ENCODE measurements around the gene CCDC38.
"Not testable (repeated sequence)": the region's sequence is repeated elsewhere in the genome, so short reads cannot be mapped to it uniquely, and the experiment has no call there.

The CCDC38 gene

GRCh38 chr12:95978351-95978750, 35.9 kb upstream of the CCDC38 start:
- Histone ChIP-seq H3K9me3 (ENCODE audit: control insufficient read depth, low read length) (no peaks in the 10 kb centered on the region), H3K27ac (ENCODE audit: insufficient read depth, low read length, poor library complexity, severe bottlenecking) (no peak overlapping the region), H3K4me3 (ENCODE audit: insufficient read depth, low read depth, low read length, poor library complexity, severe bottlenecking) (no peak overlapping the region), H3K36me3 (ENCODE audit: control insufficient read depth, insufficient read depth, low read length) (no peaks in the 10 kb centered on the region), H3K4me1 (ENCODE audit: control insufficient read depth, insufficient read depth, low read length, poor library complexity, severe bottlenecking) (no peaks in the 10 kb centered on the region), H3K27me3 (replicated peaks; ENCODE audit: control insufficient read depth, insufficient read depth, low read length, poor library complexity, severe bottlenecking) (no peaks in the 10 kb centered on the region)
- no peak for DNase-seq

DNA sequence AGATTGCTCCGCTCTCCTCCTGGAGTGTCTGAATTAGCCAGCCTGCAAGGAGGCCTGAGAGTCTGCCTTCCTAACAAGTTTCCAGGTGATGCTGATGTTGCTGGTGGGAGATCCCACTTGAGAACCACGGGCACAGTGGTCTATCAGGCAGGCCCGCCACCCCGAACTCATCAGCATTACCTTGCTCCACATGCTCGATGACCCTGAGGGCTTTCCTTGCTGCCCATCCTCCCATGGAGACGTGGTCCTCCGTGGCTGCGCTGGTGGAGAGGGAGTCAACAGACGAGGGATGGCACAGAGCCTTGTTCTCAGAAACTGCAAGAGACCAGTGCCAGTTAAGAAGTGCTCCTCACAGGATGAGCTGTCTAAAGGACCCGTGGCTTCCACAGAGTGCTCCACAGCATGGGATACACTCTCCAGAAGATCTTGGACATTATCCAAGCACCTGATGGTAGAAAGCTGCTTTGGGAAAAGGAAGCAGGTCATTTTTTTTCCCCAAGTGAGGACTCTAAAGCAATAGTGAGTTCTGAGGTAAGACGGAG, 35.4 kb upstream of the CCDC38 start:
- H3K4me3 ChIP-seq (ENCODE audit: insufficient read depth, low read depth, low read length, poor library complexity, severe bottlenecking), result no peak overlapping the region

GRCh38 chr12:95976416-95976832, 34.0 kb upstream of the CCDC38 start:
- Histone ChIP-seq H3K36me3 (ENCODE audit: control insufficient read depth, insufficient read depth, low read length) (no peaks in the 10 kb centered on the region), H3K27me3 (replicated peaks; ENCODE audit: control insufficient read depth, insufficient read depth, low read length, poor library complexity, severe bottlenecking) (no peaks in the 10 kb centered on the region), H3K4me1 (ENCODE audit: control insufficient read depth, insufficient read depth, low read length, poor library complexity, severe bottlenecking) (no peaks in the 10 kb centered on the region), H3K9me3 (ENCODE audit: control insufficient read depth, low read length) (no peaks in the 10 kb centered on the region), H3K27ac (ENCODE audit: insufficient read depth, low read length, poor library complexity, severe bottlenecking) (no peak overlapping the region), H3K4me3 (ENCODE audit: insufficient read depth, low read depth, low read length, poor library complexity, severe bottlenecking) (no peak overlapping the region)
- no peak for DNase-seq

More for the DNA sequence above, 35.4 kb upstream of the CCDC38 start:
- no peaks in the 10 kb centered on the region for H3K36me3 ChIP-seq (ENCODE audit: control insufficient read depth, insufficient read depth, low read length)
- DNase-seq, result no peak
- no peaks in the 10 kb centered on the region for H3K4me1 ChIP-seq (ENCODE audit: control insufficient read depth, insufficient read depth, low read length, poor library complexity, severe bottlenecking)
- H3K9me3 ChIP-seq (ENCODE audit: control insufficient read depth, low read length), result no peaks in the 10 kb centered on the region
- no peak overlapping the region for H3K27ac ChIP-seq (ENCODE audit: insufficient read depth, low read length, poor library complexity, severe bottlenecking)
- H3K27me3 ChIP-seq (replicated peaks; ENCODE audit: control insufficient read depth, insufficient read depth, low read length, poor library complexity, severe bottlenecking), result no peaks in the 10 kb centered on the region

- no peaks in the 10 kb centered on the region for H3K27me3 ChIP-seq (replicated peaks; ENCODE audit: control insufficient read depth, insufficient read depth, low read length, poor library complexity, severe bottlenecking)
- no peaks in the 10 kb centered on the region for H3K4me1 ChIP-seq (ENCODE audit: control insufficient read depth, insufficient read depth, low read length, poor library complexity, severe bottlenecking)
- H3K36me3 ChIP-seq (ENCODE audit: control insufficient read depth, insufficient read depth, low read length), result no peaks in the 10 kb centered on the region
- DNase-seq, result no peak
- no peak overlapping the region for H3K4me3 ChIP-seq (ENCODE audit: insufficient read depth, low read depth, low read length, poor library complexity, severe bottlenecking)
- H3K27ac ChIP-seq (ENCODE audit: insufficient read depth, low read length, poor library complexity, severe bottlenecking), result no peak overlapping the region
- H3K9me3 ChIP-seq (ENCODE audit: control insufficient read depth, low read length), result no peaks in the 10 kb centered on the region
Observed at GRCh38 chr12:95975491-95975890, 33.1 kb upstream of the CCDC38 start.

- Histone ChIP-seq H3K4me3 (ENCODE audit: insufficient read depth, low read depth, low read length, poor library complexity, severe bottlenecking) (no peak overlapping the region), H3K27me3 (replicated peaks; ENCODE audit: control insufficient read depth, insufficient read depth, low read length, poor library complexity, severe bottlenecking) (no peaks in the 10 kb centered on the region), H3K4me1 (ENCODE audit: control insufficient read depth, insufficient read depth, low read length, poor library complexity, severe bottlenecking) (no peaks in the 10 kb centered on the region), H3K27ac (ENCODE audit: insufficient read depth, low read length, poor library complexity, severe bottlenecking) (no peak overlapping the region), H3K9me3 (ENCODE audit: control insufficient read depth, low read length) (no peaks in the 10 kb centered on the region), H3K36me3 (ENCODE audit: control insufficient read depth, insufficient read depth, low read length) (no peaks in the 10 kb centered on the region)
- no peak for DNase-seq
Observed at GRCh38 chr12:95974358-95974757, 31.9 kb upstream of the CCDC38 start.

DNA sequence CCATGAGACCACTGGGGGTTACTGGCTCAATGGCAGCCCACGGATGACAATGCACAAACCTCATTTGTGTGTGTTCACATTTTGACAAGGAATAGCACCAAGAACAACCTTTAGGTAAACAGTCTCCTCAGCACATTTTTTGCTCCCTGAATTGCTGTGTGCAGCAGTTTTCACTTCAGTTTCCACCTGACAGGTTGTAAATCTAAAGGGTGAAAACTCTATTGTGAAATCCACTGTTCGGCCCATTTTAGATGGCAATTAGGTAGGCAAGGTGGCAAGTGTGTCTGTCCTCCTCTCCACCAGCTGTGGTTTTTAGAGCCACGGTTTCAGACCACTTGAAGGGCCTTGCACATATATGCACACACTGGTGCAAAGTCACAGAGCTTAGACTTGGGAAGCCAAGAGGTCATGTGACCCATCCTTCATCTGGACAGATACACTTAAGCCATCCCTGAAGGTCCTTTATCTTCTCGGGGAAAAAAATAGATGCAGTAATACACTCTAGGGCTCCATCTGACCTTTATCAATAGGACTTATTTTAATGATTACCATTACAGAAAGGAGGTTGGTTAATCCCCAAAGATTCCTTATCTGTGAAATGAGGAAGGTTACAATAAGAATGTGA, 30.5 kb upstream of the CCDC38 start:
- no peaks in the 10 kb centered on the region for H3K36me3 ChIP-seq (ENCODE audit: control insufficient read depth, insufficient read depth, low read length)
- DNase-seq, result no peak
- no peak overlapping the region for H3K4me3 ChIP-seq (ENCODE audit: insufficient read depth, low read depth, low read length, poor library complexity, severe bottlenecking)
- no peaks in the 10 kb centered on the region for H3K4me1 ChIP-seq (ENCODE audit: control insufficient read depth, insufficient read depth, low read length, poor library complexity, severe bottlenecking)
- H3K9me3 ChIP-seq (ENCODE audit: control insufficient read depth, low read length), result no peaks in the 10 kb centered on the region
- no peaks in the 10 kb centered on the region for H3K27me3 ChIP-seq (replicated peaks; ENCODE audit: control insufficient read depth, insufficient read depth, low read length, poor library complexity, severe bottlenecking)
- H3K27ac ChIP-seq (ENCODE audit: insufficient read depth, low read length, poor library complexity, severe bottlenecking), result no peak overlapping the region

DNA sequence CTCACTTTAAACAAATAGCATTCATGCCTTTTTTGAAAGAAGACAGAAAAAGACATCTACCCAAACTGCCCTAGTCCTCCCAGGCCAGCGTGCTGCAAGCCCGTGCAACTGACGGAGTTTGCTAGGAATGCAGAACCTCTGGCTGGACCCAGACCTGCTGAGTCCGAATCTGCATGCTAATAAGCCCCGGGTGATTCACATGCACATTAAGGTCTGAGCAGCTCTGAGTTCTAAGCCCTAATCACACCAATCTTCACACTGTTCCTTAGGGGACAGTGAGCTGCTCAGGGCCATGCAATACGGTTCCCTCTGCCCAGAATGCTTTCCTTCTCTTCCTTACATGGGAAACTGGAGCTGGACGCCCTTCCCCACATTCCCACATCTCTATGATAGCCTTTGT, 28.5 kb upstream of the CCDC38 start:
- H3K4me3 ChIP-seq (ENCODE audit: insufficient read depth, low read depth, low read length, poor library complexity, severe bottlenecking), result no peak overlapping the region
- no peak for DNase-seq
- no peak overlapping the region for H3K27ac ChIP-seq (ENCODE audit: insufficient read depth, low read length, poor library complexity, severe bottlenecking)
- H3K4me1 ChIP-seq (ENCODE audit: control insufficient read depth, insufficient read depth, low read length, poor library complexity, severe bottlenecking), result no peaks in the 10 kb centered on the region
- H3K27me3 ChIP-seq (replicated peaks; ENCODE audit: control insufficient read depth, insufficient read depth, low read length, poor library complexity, severe bottlenecking), result no peaks in the 10 kb centered on the region
- H3K9me3 ChIP-seq (ENCODE audit: control insufficient read depth, low read length), result no peaks in the 10 kb centered on the region
- no peaks in the 10 kb centered on the region for H3K36me3 ChIP-seq (ENCODE audit: control insufficient read depth, insufficient read depth, low read length)

- DNase-seq; H3K36me3 ChIP-seq (ENCODE audit: control insufficient read depth, insufficient read depth, low read length); H3K9me3 ChIP-seq (ENCODE audit: control insufficient read depth, low read length); H3K4me3 ChIP-seq (ENCODE audit: insufficient read depth, low read depth, low read length, poor library complexity, severe bottlenecking); H3K27ac ChIP-seq (ENCODE audit: insufficient read depth, low read length, poor library complexity, severe bottlenecking); H3K4me1 ChIP-seq (ENCODE audit: control insufficient read depth, insufficient read depth, low read length, poor library complexity, severe bottlenecking); H3K27me3 ChIP-seq (replicated peaks; ENCODE audit: control insufficient read depth, insufficient read depth, low read length, poor library complexity, severe bottlenecking): not testable (repeated sequence)
Observed at GRCh38 chr12:95969116-95969515, 26.7 kb upstream of the CCDC38 start.

DNA sequence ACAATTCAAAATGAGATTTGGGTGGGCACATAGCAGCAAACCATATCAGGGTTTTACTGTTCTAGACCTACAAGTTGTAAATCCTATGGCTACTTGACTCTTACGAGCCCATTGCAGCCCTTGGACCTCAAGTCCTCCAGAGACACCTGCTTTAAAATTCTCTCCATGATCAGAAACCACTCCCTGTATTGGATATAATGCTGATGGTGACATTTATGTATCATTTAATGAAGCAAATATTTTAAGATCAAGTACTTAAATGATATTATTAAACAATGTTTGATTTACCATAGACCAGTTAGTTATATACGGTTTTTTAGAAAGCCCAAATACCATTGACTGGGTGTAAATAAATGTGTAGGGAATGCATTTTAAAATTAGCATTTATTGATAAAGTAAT, 24.9 kb upstream of the CCDC38 start:
- DNase-seq, result no peak
- no peaks in the 10 kb centered on the region for H3K9me3 ChIP-seq (ENCODE audit: control insufficient read depth, low read length)
- no peaks in the 10 kb centered on the region for H3K4me1 ChIP-seq (ENCODE audit: control insufficient read depth, insufficient read depth, low read length, poor library complexity, severe bottlenecking)
- no peaks in the 10 kb centered on the region for H3K36me3 ChIP-seq (ENCODE audit: control insufficient read depth, insufficient read depth, low read length)
- no peaks in the 10 kb centered on the region for H3K27me3 ChIP-seq (replicated peaks; ENCODE audit: control insufficient read depth, insufficient read depth, low read length, poor library complexity, severe bottlenecking)
- H3K4me3 ChIP-seq (ENCODE audit: insufficient read depth, low read depth, low read length, poor library complexity, severe bottlenecking), result no peak overlapping the region
- no peak overlapping the region for H3K27ac ChIP-seq (ENCODE audit: insufficient read depth, low read length, poor library complexity, severe bottlenecking)

- no peaks in the 10 kb centered on the region for H3K4me1 ChIP-seq (ENCODE audit: control insufficient read depth, insufficient read depth, low read length, poor library complexity, severe bottlenecking)
- H3K27me3 ChIP-seq (replicated peaks; ENCODE audit: control insufficient read depth, insufficient read depth, low read length, poor library complexity, severe bottlenecking), result no peaks in the 10 kb centered on the region
- no peak overlapping the region for H3K27ac ChIP-seq (ENCODE audit: insufficient read depth, low read length, poor library complexity, severe bottlenecking)
- H3K9me3 ChIP-seq (ENCODE audit: control insufficient read depth, low read length), result no peaks in the 10 kb centered on the region
- DNase-seq, result no peak
- H3K4me3 ChIP-seq (ENCODE audit: insufficient read depth, low read depth, low read length, poor library complexity, severe bottlenecking), result no peak overlapping the region
- no peaks in the 10 kb centered on the region for H3K36me3 ChIP-seq (ENCODE audit: control insufficient read depth, insufficient read depth, low read length)
Observed at GRCh38 chr12:95966287-95966870, 24.0 kb upstream of the CCDC38 start.
